ENCODE measurements around the gene SLC25A29.
A peak's percentile ranks its signal among the peaks of the same experiment; 100 is the strongest.

Gene SLC25A29

DNA sequence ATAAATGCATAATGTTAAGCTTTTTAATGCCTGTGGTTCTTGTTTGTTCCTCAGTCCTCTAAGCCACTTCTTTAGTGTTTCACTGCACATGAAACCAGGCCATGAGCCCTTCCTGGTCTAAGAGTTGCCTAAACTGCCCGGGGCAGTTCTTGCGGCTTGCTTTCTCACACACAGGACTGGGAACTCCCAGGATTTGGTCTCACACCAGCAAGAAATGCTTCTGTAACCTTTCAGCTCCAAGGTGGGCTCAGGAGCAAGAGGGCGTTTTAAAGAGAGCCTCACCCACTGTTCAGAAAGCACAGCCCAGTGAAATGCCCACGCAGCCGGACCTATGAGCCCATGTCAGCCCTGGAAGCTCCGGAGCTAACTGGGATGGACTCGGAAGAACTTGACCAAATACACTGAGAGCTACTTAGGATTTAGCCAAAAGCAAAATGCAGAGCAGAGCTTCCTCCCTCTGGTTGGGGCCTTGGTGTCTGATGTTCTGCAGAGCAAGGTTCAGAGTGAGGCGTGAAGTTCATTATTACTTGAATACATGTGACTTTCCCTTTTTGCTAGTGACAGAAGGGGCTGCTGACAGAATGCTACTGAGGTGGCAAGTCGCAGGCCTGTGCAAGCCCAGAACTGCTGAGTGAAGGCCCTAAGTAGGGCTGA is 23.4 kb downstream of the SLC25A29 start:
- TF ChIP-seq, protein P1, sequence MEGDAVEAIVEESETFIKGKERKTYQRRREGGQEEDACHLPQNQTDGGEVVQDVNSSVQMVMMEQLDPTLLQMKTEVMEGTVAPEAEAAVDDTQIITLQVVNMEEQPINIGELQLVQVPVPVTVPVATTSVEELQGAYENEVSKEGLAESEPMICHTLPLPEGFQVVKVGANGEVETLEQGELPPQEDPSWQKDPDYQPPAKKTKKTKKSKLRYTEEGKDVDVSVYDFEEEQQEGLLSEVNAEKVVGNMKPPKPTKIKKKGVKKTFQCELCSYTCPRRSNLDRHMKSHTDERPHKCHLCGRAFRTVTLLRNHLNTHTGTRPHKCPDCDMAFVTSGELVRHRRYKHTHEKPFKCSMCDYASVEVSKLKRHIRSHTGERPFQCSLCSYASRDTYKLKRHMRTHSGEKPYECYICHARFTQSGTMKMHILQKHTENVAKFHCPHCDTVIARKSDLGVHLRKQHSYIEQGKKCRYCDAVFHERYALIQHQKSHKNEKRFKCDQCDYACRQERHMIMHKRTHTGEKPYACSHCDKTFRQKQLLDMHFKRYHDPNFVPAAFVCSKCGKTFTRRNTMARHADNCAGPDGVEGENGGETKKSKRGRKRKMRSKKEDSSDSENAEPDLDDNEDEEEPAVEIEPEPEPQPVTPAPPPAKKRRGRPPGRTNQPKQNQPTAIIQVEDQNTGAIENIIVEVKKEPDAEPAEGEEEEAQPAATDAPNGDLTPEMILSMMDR (conservative IDR thresholded peaks at IDR 0.05; ENCODE audit: low read depth), result no peak
- no peak for DNase-seq (ENCODE audit: low spot score)
- H3K27ac ChIP-seq, result peak overlapping the region; percentile 79
- ChIA-PET CTCF (interaction anchor here (1.3 kb wide), 1 partner anchor 10 kb away, joined by 4 read pairs; no protein-coding TSS in a partner anchor), POLR2A (ENCODE audit: low non-redundant PET) (interaction anchor here (0.6 to 1.1 kb wide), 2 partner anchors 363 to 1845 kb away, joined by 3 to 4 read pairs; no protein-coding TSS in a partner anchor)

DNA sequence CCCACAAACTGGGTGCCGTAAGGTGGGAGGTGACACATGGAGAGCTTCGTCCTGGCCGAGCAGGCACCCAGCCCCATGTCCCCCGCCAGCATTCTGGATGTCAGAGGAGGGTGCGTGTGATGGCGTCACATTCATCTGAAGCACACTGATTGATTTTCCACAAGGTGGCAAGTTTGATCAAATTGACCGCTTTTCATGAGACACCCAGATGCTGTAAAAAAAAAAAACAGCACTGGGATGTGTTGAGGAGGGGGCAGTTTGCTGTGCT is 24.2 kb downstream of the SLC25A29 start:
- CTCF ChIA-PET, result interaction anchor here (0.6 to 1.3 kb wide), 3 partner anchors 9 to 728 kb away, joined by 3 to 4 read pairs (median 3); no protein-coding TSS in a partner anchor
- POLR2A ChIA-PET (ENCODE audit: low non-redundant PET), result no interaction called here

GRCh38 chr14:100281286-100282082 is 24.8 kb downstream of the SLC25A29 start:
- TF ChIP-seq, protein P1 (conservative IDR thresholded peaks at IDR 0.05; ENCODE audit: low read depth), result no peak
- peak overlapping the region; percentile 79 for H3K27ac ChIP-seq
- POLR2A ChIA-PET (ENCODE audit: low non-redundant PET), result no interaction called here
- no peak for DNase-seq (ENCODE audit: low spot score)
- CTCF ChIA-PET, result interaction anchor here (0.6 to 1.3 kb wide), 4 partner anchors 9 to 728 kb away, joined by 3 to 4 read pairs (median 4); no protein-coding TSS in a partner anchor

More for the DNA sequence above, 24.2 kb downstream of the SLC25A29 start:
- no peak for DNase-seq (ENCODE audit: low spot score)
- H3K27ac ChIP-seq, result peak overlapping the region; percentile 79
- TF ChIP-seq, protein P1 (conservative IDR thresholded peaks at IDR 0.05; ENCODE audit: low read depth), result no peak

DNA sequence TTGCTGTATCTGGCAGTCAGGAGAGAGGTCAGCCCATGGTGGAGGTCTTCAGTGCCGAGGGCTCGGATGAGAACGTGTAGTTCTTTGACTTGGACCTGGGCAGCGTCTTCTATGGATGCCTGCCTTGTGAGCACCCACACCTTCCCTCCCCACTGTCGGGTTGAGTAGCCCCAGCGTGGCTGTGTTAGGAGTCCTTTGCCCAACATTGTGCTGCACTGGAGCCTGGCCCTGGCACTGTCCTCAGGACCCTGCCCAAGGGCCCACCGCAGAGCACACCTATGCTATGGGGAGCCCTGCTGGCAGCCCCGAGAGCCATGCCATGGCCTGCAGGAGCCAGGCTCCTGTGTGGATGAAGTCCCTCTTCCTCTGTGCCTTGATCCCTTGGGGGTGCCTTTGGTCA is 26.7 kb downstream of the SLC25A29 start:
- peak overlapping the region; percentile 52 for H3K27ac ChIP-seq
- TF ChIP-seq, protein P1 (conservative IDR thresholded peaks at IDR 0.05; ENCODE audit: low read depth), result no peak
- POLR2A ChIA-PET (ENCODE audit: low non-redundant PET), result no interaction called here
- CTCF ChIA-PET, result no interaction called here
- no peak for DNase-seq (ENCODE audit: low spot score)

GRCh38 chr14:100279133-100279532 is 27.1 kb downstream of the SLC25A29 start:
- DNase-seq (ENCODE audit: low spot score), result no peak
- H3K27ac ChIP-seq, result peak overlapping the region; percentile 52
- TF ChIP-seq, protein P1 (conservative IDR thresholded peaks at IDR 0.05; ENCODE audit: low read depth), result no peak
- ChIA-PET POLR2A (ENCODE audit: low non-redundant PET) (no interaction called here), CTCF (no interaction called here)

DNA sequence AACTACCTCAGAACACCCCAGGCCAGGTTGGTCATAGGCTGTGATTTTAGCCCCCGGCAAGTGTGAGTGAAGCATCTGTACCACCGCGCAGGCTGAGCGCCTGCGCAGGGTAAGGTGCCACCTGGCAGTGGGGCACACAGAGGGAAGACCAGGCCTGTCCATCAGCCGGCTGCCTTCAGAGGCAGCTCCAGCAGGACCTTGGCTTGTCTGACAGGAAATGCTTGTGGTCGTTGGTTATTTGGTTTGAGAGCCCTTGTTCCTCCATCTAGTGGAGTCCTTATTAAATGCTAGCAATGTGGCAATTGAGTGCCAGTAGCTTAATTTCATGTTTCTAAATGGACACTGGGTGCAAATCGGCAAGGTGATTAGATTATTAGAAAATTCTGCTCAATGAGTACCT is 27.5 kb downstream of the SLC25A29 start:
- POLR2A ChIA-PET (ENCODE audit: low non-redundant PET), result no interaction called here
- peak overlapping the region; percentile 51 for H3K27ac ChIP-seq
- no peak for DNase-seq (ENCODE audit: low spot score)
- TF ChIP-seq, protein P1 (conservative IDR thresholded peaks at IDR 0.05; ENCODE audit: low read depth), result no peak
- CTCF ChIA-PET, result interaction anchor here (0.7 kb wide), 1 partner anchor 8 kb away, joined by 7 read pairs; no protein-coding TSS in a partner anchor
